Measurements from ENCODE around the gene ZGPAT.

DNA sequence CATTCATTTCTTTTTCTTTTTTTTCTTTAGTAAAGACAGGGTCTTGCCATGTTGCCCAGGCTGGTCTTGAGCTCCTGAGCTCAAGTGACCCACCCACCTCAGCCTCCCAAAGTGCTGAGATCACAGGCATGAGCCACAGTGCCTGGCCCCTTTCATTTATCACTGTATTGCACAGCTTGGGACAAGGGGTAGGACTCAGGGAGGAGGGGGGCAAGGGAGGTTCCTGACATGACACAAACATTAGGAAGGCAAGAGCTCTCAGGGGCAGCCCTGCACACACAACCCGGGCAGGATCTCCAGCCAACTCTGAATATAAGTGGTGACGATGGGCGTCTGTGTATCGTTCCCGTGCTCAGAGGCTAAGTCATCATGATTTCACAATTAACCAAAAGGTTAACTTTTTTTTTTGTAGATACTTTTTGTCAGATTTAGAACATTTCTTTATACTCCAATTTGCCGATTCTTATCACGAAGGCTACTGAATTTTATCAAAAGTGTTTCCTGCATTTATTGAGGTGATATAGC lies 51.6 kb downstream of the ZGPAT start:
- TF ChIP-seq, protein P1, sequence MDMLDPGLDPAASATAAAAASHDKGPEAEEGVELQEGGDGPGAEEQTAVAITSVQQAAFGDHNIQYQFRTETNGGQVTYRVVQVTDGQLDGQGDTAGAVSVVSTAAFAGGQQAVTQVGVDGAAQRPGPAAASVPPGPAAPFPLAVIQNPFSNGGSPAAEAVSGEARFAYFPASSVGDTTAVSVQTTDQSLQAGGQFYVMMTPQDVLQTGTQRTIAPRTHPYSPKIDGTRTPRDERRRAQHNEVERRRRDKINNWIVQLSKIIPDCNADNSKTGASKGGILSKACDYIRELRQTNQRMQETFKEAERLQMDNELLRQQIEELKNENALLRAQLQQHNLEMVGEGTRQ (IDR thresholded peaks at IDR 0.05; ENCODE audit: low read length): no peak
- TF ChIP-seq EP300 (IDR thresholded peaks at IDR 0.05; ENCODE audit: borderline replicate concordance in 1 of 2, low read depth in 2 of 2, low read length in 2 of 2) (no peak), HDAC6 (IDR thresholded peaks at IDR 0.05; ENCODE audit: low read depth, low read length) (no peak), CREB1 (IDR thresholded peaks at IDR 0.05) (no peak), BRCA1 (IDR thresholded peaks at IDR 0.05; ENCODE audit: low read depth, low read length) (no peak), EGR1 (IDR thresholded peaks at IDR 0.05; ENCODE audit: borderline replicate concordance, low read depth, low read length) (no peak)
- TF ChIP-seq, protein P2, sequence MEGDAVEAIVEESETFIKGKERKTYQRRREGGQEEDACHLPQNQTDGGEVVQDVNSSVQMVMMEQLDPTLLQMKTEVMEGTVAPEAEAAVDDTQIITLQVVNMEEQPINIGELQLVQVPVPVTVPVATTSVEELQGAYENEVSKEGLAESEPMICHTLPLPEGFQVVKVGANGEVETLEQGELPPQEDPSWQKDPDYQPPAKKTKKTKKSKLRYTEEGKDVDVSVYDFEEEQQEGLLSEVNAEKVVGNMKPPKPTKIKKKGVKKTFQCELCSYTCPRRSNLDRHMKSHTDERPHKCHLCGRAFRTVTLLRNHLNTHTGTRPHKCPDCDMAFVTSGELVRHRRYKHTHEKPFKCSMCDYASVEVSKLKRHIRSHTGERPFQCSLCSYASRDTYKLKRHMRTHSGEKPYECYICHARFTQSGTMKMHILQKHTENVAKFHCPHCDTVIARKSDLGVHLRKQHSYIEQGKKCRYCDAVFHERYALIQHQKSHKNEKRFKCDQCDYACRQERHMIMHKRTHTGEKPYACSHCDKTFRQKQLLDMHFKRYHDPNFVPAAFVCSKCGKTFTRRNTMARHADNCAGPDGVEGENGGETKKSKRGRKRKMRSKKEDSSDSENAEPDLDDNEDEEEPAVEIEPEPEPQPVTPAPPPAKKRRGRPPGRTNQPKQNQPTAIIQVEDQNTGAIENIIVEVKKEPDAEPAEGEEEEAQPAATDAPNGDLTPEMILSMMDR (IDR thresholded peaks at IDR 0.05; ENCODE audit: control extremely low read depth in 1 of 3, insufficient read depth in 1 of 3, low read depth in 1 of 3, low read length in 3 of 3): no peak

Measured in H1 (cell line).